ENCODE results near the gene TNIK.

DNA sequence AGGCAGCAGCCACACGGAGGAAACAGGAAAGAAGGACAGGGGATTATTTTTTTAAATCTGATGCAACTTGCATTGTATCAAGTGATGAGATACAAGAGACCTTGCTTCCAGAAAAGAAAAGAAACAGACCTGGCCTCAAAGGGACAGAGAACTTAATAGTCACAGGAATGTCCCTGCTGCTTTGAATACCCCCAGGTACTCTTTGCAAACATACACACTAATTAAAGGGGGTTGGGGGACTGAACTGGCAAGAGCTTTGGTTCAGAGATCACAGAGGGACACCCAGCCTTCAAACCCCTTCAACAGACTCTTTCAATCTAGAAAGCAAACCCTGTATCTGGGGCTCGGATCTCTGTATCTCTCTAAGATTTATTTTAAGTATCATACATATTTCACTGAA lies 18.0 kb downstream of the TNIK start:
- TF ChIP-seq, protein P1, sequence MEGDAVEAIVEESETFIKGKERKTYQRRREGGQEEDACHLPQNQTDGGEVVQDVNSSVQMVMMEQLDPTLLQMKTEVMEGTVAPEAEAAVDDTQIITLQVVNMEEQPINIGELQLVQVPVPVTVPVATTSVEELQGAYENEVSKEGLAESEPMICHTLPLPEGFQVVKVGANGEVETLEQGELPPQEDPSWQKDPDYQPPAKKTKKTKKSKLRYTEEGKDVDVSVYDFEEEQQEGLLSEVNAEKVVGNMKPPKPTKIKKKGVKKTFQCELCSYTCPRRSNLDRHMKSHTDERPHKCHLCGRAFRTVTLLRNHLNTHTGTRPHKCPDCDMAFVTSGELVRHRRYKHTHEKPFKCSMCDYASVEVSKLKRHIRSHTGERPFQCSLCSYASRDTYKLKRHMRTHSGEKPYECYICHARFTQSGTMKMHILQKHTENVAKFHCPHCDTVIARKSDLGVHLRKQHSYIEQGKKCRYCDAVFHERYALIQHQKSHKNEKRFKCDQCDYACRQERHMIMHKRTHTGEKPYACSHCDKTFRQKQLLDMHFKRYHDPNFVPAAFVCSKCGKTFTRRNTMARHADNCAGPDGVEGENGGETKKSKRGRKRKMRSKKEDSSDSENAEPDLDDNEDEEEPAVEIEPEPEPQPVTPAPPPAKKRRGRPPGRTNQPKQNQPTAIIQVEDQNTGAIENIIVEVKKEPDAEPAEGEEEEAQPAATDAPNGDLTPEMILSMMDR (conservative IDR thresholded peaks at IDR 0.05; ENCODE audit: low read depth in 2 of 2): no peak
- TF ChIP-seq EZH2phosphoT487 (IDR thresholded peaks at IDR 0.05; ENCODE audit: unreplicated experiment) (no peak), POLR2AphosphoS5 (IDR thresholded peaks at IDR 0.05; ENCODE audit: low read depth) (no peak), EZH2 (IDR thresholded peaks at IDR 0.05; ENCODE audit: low read depth, unreplicated experiment) (no peak), CREB1 (CRISPR knock-in tag; IDR thresholded peaks at IDR 0.05; ENCODE audit: low read depth) (no peak), STAT1 (IDR thresholded peaks at IDR 0.05; ENCODE audit: unreplicated experiment) (no peak), JUNB (IDR thresholded peaks at IDR 0.05; ENCODE audit: unreplicated experiment) (no peak)
- TF ChIP-seq, protein P2, sequence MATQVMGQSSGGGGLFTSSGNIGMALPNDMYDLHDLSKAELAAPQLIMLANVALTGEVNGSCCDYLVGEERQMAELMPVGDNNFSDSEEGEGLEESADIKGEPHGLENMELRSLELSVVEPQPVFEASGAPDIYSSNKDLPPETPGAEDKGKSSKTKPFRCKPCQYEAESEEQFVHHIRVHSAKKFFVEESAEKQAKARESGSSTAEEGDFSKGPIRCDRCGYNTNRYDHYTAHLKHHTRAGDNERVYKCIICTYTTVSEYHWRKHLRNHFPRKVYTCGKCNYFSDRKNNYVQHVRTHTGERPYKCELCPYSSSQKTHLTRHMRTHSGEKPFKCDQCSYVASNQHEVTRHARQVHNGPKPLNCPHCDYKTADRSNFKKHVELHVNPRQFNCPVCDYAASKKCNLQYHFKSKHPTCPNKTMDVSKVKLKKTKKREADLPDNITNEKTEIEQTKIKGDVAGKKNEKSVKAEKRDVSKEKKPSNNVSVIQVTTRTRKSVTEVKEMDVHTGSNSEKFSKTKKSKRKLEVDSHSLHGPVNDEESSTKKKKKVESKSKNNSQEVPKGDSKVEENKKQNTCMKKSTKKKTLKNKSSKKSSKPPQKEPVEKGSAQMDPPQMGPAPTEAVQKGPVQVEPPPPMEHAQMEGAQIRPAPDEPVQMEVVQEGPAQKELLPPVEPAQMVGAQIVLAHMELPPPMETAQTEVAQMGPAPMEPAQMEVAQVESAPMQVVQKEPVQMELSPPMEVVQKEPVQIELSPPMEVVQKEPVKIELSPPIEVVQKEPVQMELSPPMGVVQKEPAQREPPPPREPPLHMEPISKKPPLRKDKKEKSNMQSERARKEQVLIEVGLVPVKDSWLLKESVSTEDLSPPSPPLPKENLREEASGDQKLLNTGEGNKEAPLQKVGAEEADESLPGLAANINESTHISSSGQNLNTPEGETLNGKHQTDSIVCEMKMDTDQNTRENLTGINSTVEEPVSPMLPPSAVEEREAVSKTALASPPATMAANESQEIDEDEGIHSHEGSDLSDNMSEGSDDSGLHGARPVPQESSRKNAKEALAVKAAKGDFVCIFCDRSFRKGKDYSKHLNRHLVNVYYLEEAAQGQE (IDR thresholded peaks at IDR 0.05; ENCODE audit: unreplicated experiment): no peak
- TF ChIP-seq, protein P3, sequence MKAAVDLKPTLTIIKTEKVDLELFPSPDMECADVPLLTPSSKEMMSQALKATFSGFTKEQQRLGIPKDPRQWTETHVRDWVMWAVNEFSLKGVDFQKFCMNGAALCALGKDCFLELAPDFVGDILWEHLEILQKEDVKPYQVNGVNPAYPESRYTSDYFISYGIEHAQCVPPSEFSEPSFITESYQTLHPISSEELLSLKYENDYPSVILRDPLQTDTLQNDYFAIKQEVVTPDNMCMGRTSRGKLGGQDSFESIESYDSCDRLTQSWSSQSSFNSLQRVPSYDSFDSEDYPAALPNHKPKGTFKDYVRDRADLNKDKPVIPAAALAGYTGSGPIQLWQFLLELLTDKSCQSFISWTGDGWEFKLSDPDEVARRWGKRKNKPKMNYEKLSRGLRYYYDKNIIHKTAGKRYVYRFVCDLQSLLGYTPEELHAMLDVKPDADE (IDR thresholded peaks at IDR 0.05): no peak
- TF ChIP-seq, protein P4, sequence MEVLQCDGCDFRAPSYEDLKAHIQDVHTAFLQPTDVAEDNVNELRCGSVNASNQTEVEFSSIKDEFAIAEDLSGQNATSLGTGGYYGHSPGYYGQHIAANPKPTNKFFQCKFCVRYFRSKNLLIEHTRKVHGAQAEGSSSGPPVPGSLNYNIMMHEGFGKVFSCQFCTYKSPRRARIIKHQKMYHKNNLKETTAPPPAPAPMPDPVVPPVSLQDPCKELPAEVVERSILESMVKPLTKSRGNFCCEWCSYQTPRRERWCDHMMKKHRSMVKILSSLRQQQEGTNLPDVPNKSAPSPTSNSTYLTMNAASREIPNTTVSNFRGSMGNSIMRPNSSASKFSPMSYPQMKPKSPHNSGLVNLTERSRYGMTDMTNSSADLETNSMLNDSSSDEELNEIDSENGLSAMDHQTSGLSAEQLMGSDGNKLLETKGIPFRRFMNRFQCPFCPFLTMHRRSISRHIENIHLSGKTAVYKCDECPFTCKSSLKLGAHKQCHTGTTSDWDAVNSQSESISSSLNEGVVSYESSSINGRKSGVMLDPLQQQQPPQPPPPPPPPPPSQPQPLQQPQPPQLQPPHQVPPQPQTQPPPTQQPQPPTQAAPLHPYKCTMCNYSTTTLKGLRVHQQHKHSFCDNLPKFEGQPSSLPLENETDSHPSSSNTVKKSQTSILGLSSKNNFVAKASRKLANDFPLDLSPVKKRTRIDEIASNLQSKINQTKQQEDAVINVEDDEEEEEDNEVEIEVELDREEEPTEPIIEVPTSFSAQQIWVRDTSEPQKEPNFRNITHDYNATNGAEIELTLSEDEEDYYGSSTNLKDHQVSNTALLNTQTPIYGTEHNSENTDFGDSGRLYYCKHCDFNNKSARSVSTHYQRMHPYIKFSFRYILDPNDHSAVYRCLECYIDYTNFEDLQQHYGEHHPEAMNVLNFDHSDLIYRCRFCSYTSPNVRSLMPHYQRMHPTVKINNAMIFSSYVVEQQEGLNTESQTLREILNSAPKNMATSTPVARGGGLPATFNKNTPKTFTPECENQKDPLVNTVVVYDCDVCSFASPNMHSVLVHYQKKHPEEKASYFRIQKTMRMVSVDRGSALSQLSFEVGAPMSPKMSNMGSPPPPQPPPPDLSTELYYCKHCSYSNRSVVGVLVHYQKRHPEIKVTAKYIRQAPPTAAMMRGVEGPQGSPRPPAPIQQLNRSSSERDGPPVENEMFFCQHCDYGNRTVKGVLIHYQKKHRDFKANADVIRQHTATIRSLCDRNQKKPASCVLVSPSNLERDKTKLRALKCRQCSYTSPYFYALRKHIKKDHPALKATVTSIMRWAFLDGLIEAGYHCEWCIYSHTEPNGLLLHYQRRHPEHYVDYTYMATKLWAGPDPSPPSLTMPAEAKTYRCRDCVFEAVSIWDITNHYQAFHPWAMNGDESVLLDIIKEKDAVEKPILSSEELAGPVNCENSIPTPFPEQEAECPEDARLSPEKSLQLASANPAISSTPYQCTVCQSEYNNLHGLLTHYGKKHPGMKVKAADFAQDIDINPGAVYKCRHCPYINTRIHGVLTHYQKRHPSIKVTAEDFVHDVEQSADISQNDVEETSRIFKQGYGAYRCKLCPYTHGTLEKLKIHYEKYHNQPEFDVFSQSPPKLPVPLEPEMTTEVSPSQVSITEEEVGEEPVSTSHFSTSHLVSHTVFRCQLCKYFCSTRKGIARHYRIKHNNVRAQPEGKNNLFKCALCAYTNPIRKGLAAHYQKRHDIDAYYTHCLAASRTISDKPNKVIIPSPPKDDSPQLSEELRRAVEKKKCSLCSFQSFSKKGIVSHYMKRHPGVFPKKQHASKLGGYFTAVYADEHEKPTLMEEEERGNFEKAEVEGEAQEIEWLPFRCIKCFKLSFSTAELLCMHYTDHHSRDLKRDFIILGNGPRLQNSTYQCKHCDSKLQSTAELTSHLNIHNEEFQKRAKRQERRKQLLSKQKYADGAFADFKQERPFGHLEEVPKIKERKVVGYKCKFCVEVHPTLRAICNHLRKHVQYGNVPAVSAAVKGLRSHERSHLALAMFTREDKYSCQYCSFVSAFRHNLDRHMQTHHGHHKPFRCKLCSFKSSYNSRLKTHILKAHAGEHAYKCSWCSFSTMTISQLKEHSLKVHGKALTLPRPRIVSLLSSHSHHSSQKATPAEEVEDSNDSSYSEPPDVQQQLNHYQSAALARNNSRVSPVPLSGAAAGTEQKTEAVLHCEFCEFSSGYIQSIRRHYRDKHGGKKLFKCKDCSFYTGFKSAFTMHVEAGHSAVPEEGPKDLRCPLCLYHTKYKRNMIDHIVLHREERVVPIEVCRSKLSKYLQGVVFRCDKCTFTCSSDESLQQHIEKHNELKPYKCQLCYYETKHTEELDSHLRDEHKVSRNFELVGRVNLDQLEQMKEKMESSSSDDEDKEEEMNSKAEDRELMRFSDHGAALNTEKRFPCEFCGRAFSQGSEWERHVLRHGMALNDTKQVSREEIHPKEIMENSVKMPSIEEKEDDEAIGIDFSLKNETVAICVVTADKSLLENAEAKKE (CRISPR knock-in tag; IDR thresholded peaks at IDR 0.05): no peak
